DMS79 (cell line): Measurements from ENCODE around the gene WIPF1.

Experiments used
- DNase-seq: peaks from one replicate; lab custom pipeline; 2025; lab: John Stamatoyannopoulos, UW

WIPF1 gene

DNA sequence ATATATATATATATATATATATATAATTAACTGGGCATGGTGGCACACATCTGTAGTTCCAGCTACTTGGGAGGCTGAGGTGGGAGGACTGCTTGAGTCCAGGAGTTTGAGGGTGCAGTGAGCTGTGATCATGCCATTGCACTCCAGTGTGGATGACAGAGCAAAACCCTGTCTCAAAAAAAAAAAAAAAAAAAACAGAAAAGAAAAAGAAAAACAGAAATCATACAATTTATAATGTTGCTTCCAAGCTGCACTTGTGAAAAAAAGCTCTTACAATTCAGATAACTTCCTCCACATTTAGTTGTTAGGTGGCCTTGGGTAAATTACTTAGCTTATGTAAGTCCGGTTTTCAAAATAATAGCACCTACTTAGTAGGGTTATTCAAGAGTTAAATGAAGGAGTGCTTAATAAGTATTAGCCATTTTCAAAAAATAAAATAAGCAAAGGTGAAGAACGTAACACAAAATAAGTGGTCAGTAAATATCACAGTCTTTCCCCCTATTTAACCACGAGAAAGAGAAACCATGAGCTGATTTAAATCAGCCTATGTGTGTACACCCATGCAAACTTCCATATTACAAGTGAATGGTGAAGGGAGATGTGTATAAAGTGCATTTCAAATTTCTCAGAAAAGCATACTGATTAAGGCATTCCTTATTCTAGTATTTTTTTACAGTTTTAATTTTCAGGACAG, 2.3 kb downstream of the WIPF1 start:
- no peak for DNase-seq

DNA sequence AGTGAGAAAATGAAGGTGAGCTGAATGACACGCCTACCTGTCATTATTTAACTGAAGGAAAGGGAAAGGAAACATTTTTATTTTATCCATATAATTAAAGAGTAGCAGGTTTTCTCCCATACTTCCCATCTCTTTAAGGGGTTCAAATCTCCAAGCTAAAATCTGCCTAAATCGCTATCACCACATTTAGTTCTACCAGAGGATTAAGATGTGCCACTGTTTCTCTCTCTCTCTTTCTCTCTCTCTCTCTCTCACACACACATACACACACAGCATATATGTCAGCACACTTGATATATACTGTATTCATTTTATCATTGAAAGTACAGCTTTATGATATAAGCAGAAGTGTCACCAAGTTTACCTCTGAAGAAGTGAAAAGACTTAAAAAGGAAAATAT, 3.1 kb downstream of the WIPF1 start:
- DNase-seq = no peak

DNA sequence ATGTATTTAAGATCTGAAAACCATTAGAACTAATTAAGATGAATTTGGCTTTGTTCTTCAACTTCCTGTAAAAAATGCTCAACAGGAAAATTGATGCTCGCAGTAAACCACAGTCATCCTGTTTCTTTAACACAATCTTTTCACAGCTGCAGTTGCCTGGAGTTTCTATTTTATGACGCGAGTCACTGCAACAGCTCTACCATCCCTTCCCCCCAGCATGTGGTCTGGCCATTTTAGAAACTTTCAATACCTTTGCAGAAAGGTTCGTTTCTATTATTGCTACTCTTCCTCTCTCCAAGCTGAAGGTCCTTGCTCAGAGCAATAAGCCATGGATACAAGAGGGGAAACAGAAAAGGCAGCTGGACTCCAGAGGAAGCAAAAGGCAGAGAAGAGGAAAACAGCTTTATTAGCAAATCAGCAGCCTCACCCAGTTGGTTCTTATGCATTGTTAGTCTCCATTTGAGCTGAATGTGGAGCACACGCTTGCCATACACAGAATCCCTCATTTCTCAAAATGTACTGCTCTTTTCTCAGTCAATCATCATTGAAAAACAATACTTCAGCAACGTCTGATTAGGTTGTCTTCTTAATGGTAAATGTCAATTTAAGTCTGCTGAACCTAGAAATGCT, 3.9 kb downstream of the WIPF1 start:
- DNase-seq = no peak

DNA sequence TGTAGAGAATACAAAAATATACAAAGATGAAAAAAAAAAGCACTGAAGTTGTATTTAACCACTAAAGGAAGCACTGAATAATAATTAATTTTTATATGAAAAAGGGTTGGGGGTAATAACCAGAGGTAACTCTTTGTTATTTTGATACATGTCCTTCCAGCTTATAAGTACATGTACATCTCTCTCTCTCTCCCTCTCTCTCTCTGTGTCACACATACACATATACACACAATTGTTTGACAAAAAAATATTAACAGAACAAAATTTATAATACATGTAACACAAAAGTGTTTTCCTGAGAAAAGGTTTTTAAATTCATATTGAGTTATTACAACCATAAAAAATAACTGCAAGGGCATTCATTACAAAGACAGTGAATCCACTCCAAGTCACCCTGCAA, 4.6 kb downstream of the WIPF1 start:
- no peak for DNase-seq

DNA sequence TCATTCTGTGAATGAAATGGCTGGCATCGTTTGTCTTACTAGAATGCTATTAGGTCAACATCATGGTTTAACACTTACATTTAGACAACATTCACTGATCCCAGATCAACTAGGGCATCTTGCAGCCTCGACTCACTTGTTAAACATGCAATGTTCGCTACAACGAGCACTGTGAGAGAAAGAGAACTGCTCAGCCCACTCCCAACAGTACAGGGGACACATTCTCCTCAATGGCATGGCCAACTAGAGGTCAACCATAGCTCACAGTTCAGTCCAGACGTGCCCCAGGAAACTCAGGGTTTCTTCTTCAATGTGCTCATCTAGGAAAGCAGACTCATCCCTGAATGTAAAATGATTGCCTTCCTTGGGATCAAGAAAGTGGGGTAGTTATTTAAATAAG, 5.9 kb downstream of the WIPF1 start:
- no peak for DNase-seq

DNA sequence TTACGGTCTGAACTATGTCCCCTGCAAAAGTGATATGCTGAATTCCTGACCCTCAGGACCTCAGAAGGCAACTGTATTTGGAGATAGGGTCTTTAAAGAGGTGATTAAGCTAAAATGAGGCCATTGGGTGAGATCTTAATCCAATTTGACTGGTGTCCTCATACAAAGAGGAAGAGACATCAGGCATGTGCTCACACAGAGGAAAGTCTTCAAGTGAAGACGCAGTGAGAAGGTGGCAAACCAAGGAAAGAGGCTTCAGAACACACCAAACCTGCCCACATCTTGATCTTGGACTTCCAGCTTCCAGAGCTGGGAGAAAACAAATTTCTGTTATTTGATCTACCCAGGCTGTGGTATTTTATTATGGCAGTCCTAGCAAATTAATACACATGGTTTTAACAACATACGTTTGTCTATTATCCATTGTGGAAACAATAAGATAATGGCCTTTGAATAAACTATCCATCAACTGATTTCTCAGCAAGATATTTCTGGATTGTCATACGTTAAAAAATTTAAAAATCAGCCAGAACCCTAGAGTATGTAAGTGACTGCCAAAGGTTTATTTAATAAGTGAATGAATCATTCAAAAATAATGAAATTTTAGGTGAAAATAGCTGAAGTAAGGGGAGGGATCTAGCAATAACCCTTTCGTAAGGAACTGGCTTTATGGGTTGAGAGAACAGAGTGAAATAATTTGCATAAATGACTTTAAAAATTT, 6.5 kb downstream of the WIPF1 start:
- DNase-seq = no peak

DNA sequence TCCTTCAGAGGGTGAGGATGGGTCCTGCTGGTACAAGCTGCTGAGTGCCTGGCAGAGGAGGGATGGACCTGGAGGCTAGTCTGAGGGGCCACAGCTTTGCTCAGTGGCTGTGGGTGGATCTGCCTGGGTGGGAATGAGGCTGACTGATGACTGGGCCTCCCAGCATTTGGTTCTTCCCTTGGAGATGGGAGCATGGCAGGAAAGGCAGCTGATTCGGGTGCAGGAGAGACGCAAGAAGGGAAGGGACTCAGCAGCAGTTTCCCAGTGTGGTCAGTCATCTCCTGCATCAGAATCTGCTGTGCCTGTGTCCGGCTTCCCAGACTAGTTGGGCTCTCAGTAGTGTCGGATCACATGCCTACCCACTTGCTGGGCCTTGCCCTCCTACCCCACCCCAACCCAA, 7.3 kb downstream of the WIPF1 start:
- no peak for DNase-seq

DNA sequence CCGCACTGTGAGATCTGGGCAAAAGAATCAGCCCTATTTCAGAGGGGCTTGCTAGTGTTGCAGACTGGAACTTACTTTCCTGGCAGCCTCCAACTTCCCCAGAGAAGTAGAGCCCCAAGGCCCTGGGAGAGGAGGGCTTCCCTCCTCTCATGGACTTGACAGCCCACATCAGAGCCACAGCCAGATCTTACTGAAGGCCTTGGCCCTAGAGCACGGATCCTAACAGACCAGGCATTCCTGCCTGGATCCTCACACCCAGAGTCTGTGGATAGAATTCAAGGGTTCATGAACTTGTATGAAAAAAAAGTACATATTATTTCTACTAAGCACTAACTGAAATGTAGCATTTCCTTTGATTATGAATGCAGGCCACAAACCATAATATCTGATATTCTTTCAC, 8.3 kb downstream of the WIPF1 start:
- DNase-seq = no peak

DNA sequence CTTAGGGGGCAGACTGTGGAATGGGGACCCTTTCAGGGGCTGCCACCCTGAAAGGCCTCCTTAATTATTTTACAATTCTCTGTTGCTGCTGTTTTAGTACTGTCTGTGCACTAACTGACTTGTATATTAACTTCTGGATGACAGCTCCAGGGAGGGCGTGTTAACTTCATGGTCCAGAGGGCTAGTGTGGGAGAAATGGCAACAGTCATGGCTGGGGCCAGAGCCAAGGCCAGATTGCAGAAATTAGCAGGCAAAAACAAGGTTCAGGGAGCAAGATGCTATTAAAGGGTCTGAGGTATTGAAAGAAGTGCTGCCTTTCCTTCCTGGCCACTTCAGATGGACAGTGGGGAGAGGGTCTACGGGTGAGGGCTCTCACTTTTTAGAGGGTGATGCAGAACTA, 9.1 kb downstream of the WIPF1 start:
- DNase-seq = no peak

DNA sequence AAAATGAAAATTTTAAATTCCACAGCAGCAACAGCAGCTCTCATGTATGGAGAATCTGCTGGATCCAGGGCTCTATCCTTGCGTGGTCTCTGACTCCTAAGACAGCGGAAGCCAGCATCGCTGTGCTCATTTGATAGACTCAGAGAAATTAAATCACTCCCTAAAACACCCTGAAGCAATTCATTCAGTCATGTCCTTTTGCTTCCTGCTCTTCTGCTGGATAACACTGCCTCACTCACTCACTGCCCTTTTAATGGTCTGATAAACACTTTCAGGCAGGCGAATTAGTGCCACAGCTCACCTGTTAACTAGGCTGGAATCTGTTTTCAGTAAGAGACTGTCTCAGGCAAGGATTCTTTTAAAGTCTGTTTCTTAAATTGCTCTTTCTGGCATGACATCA, 10.0 kb downstream of the WIPF1 start:
- DNase-seq = no peak

DNA sequence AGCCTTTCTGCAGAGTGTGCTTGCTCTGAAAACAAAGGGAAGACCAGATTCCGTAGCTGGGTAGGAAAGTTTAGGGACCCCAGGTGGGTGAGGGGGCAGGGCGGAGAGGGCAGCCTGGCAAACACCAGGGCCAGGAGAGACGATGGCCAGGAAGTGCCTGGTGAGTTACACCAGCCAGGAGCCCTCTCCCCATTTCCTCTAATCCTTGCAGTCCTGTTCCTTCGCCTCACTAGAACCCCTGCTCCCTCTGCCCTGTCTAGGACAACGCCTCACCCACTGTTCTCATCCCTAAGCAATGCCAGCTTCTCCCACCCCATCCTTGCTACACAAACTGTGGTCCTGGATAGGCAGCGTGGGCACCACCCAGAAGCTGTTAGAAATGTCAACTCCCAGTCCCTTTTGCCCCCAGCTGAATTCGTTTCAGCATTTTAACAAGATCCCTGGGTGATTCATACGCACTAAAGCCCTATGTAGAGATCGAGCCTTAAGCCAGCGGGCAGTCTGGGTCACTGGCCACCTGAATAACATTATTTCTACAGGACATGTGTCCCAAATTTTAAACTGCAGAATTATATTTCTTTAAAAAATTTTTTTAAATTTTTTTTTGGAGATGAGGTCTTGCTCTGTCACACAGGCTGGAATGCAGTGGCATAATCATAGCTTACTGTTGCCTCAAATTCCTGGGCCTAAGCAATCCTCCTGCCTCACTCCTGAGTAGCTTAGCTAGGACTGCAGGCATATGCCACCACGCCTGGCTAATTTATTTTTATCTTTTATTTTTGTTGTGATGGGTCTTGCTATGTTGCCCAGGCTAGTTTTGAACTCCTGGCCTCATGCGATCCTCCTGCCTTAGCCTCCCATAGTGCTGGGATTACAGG, 10.9 kb downstream of the WIPF1 start:
- DNase-seq = no peak

DNA sequence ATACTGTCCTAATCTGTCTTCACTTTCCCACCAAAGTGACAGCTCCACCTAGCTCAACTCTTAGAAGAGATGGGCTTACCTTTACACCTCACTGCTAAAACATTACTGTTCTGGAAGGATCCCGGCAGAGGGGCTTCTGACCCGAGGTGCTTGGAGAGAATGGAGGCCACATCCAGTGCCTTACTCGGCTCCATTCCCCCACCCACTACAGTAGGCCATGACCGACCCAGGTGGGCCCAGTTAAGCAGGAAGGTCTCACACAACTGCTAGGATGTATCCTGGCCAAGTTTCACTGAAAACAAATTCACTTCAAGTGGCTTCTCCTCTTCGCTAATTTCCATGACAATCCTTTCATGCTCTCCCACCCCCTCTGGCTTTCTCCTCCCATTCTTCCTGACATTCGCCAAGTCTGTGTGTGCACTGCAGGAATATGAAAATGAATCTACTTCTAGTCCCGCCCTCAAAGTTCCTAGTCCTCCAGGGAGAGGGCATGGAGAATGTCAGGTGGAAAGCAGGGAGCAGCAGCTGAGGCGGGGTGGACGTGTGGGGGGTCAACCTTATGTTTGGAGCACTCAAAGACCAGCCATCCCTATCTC, 11.8 kb downstream of the WIPF1 start:
- DNase-seq = no peak

DNA sequence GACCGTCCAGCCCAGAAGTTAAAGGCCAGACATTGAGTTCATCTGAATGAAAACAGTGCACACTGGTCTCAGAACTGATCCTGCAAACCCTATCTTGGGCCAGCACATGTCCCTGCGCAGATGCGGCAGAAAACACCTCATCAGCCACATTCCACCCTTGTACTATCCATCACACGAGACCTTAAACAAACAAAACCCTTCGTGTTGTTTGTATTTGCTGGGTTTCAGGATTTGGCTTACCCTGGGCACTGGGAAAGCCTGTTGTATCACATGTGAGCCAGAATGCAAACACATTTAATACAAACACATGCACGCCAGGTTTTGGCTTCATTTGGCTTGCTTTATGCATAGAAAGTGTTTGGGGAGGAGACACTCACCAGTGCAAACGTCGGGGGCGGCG, 12.5 kb downstream of the WIPF1 start:
- DNase-seq = no peak

DNA sequence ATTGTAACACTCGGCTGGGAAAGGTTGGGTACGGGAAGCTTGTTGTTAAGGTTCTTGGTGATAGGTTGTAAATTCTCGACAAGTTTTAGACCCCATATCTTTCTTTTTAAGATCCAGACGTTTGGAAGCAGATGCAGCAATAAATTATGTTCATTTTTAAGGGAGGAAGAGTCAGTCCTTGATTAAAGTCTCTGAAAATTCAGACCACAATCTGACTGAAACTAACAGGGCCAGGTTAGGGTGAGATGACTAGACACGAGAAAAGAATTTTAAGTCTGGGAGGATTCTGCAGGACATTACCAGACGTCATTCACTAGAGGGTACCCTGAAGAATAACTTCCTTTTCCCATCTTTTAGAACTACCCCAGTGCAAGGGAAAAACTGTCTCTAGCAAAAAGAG, 16.1 kb downstream of the WIPF1 start:
- no peak for DNase-seq

DNA sequence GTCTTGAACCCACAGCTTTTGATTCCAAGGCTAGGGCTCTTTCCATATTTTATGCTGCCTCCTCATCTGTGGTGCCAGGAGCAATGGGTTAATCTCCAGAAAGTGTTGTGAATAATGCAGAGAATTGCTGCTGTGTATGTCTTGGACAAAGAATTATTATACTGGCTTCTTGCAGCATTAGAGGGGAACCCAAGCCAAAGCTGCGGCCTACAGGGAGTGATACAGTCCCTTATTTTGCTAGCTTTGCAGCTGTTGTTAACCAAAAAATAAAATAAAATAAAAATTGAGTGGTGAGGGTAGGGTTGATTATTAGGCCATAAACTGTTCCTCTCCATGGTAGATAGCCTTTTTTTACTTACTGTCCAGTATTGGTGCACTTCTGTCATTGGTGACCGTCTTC, 16.7 kb downstream of the WIPF1 start:
- DNase-seq = no peak

DNA sequence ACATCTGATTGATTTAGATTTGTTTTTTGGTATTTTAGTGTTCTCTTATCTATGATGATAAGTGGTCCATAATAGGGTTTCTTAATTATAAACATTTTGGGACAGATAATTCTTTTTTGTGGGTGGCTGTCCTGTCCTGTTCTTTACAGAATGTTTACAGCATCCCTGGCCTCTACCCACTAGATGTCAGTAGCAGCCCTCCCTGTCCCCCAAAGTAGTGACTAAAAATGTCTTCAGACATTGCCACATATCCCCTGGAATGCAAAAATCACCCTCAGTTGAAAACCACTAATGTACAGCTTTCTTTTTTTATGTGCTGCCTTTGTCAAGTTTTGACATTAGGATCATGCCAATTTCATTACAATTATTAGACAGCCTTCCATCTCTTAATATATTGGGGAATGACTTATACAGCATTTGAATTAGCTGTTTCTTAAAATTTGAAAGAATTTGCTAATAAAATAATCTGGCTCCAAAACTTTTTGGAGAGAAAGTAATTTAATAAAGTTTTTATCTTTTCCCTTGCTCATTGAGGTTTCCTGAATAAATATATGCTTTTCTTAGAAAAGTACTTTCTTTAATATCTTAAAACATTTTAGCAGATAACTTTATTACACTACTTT, 19.5 kb downstream of the WIPF1 start:
- DNase-seq = no peak

DNA sequence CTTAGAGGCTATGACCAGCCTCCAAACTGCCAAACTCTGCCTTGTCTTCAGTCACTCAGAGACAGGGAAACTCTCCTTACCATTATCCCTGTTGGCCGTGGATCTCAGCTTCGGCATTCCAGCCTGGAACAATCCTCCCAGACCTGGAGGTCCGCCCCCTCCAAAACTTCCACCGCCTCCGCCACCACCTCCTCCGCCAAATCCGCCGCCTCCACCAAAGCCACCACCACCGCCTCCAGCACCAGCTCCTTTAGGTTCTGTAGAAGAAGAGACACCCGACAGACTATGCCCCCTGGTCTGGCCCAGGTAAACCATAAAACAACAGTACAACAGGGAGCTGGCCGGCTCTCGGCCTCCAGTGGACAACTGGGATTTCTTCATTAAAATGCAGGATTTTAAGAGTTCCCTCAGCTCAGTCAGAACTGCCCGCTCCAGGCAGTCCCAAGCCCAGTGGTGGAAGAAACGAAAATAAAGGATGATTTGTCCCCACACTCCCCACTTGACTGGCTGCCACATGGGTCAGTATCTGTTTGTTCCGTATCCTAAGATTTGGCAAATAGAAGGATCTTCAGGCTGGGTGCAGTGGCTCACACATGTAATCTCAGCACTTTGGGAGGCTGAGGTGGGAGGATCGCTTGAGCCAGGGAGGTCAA, 22.4 kb downstream of the WIPF1 start:
- no peak for DNase-seq

DNA sequence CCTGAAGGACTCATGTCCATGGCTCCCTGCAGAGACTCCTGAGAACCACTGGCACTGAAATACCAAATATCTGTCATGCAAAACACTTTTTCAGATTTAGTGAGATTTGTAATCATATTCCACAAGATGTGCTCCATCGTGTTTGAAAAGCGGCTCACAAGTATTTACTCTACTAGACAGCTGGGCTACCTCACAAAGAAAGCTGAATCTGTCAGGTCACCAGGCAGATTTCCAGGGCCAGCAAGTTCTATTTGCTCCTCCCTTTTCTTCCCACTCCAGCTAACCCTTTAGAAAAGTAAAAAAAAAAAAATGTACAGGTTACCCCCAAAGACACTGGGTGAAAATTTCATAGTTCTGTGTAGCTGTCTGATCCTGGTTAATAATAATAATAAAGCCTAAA, 22.9 kb downstream of the WIPF1 start:
- no peak for DNase-seq

DNA sequence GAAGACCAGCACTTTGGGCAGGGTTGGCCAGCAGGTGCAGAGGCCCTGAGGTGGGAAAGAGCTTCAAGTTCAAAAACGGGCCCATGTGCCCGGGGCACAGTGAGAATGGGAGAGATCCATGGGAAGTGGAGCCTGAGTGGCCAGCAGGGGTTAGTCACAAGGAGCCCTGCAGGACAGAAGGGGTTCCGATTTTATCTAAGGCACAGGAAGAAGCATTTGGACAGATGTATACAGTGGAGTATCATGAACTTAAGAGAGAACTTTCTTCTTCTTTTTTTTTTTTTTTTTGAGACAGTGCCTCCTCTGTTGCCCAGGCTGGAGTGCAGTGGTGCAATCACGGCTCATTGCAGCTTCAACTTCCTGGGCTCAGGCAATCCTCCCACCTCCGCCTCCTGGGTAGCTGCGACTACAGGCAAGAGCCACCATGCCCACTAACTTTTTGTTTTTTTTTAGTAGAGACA, 24.0 kb downstream of the WIPF1 start:
- DNase-seq = no peak

DNA sequence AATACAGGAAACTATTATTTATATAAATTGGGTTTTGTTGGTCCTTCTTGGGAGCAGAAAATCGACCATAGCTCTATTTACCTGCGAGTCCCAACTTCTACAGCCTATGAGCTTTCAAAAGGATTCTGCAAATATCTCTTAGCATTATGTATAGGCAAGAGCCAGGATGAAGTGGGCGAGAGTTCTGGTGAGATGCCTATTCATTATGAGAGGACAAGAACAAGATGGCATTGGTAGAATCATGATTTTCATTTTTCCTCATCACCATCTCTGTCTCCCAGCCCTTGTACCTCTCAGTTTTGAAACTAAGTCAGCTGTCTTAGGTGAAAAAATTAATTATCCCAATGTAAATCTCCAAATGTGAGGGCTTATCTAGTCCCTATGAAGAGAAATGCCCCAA, 25.0 kb downstream of the WIPF1 start:
- DNase-seq = no peak
